GM18951 (cell line): Measurements from ENCODE around the gene TSC22D4.

Source experiments
- POLR2A ChIP-seq: IDR thresholded peaks from 4 replicates; pipeline ENCODE4 v1.6.1; 2011; ENCODE audit warnings: mild to moderate bottlenecking; ENCODE audit not compliant: insufficient read length, insufficient read depth; ENCODE audit errors: extremely low read depth
- in situ Hi-C: fragments of 300-500 bp; cut with MboI; formaldehyde crosslinking; loops from one replicate; pipeline ENCODE4 v1.12.0; 2022; ENCODE audit warnings: low sequenced_read_pairs, mixed read lengths, inconsistent platforms; ENCODE audit not compliant: unreplicated experiment

Gene TSC22D4

GRCh38 chr7:100437150-100438100 is 41.6 kb downstream of the TSC22D4 start:
- in situ Hi-C loops: no loop called here
- no peak for TF ChIP-seq POLR2A

GRCh38 chr7:100435401-100436304 is 43.4 kb downstream of the TSC22D4 start:
- in situ Hi-C loops: no loop called here
- TF ChIP-seq POLR2A: peak; percentile 26

- TF ChIP-seq POLR2A: no peak
Measured at GRCh38 chr7:100434297-100435144, 44.5 kb downstream of the TSC22D4 start.

GRCh38 chr7:100433592-100434296 is 45.3 kb downstream of the TSC22D4 start:
- in situ Hi-C loops: no loop called here
- peak; percentile 34 for TF ChIP-seq POLR2A

More at GRCh38 chr7:100434297-100435144, 44.5 kb downstream of the TSC22D4 start:
- in situ Hi-C loops: no loop called here

- in situ Hi-C loops: no loop called here
- TF ChIP-seq POLR2A: no peak
Measured at GRCh38 chr7:100433276-100433591, 45.8 kb downstream of the TSC22D4 start.

GRCh38 chr7:100432621-100433275 is 46.3 kb downstream of the TSC22D4 start:
- in situ Hi-C loops: no loop called here
- TF ChIP-seq POLR2A: no peak

- no peak for TF ChIP-seq POLR2A
- in situ Hi-C loops: no loop called here
Measured at GRCh38 chr7:100432053-100432452, 47.0 kb downstream of the TSC22D4 start.

- in situ Hi-C loops: no loop called here
- TF ChIP-seq POLR2A: no peak
Measured at GRCh38 chr7:100431286-100431735, 47.7 kb downstream of the TSC22D4 start.

GRCh38 chr7:100430493-100431285 is 48.3 kb downstream of the TSC22D4 start:
- in situ Hi-C loops: no loop called here
- TF ChIP-seq POLR2A: no peak

GRCh38 chr7:100429637-100430492 is 49.1 kb downstream of the TSC22D4 start, which contains the start of gene MEPCE:
MEPCE (plus strand) TSS chr7:100429831; CDS start chr7:100430019, 188 bp downstream.
- peak; percentile 50 for TF ChIP-seq POLR2A
- in situ Hi-C loops: no loop called here
